Fibroblast of lung (primary cell): ENCODE data around the gene PRKAA1.

Experiments used
- CTCF ChIP-seq, 2 donors: IDR thresholded peaks in 1 of 2; conservative IDR thresholded peaks in 1 of 2; 1 replicate in 1 of 2; 2 replicates in 1 of 2; pipeline ENCODE4 v1.5.1; 2011 to 2012; ENCODE audit warnings: low read length in 2 of 2, control low read depth in 1 of 2, inconsistent platforms in 1 of 2, low read depth in 1 of 2, mild to moderate bottlenecking in 1 of 2
- EZH2 ChIP-seq: IDR thresholded peaks from 2 replicates; pipeline ENCODE4 v1.5.1; 2012; ENCODE audit warnings: low read length, control low read depth, mild to moderate bottlenecking; ENCODE audit errors: missing control alignments

DNA sequence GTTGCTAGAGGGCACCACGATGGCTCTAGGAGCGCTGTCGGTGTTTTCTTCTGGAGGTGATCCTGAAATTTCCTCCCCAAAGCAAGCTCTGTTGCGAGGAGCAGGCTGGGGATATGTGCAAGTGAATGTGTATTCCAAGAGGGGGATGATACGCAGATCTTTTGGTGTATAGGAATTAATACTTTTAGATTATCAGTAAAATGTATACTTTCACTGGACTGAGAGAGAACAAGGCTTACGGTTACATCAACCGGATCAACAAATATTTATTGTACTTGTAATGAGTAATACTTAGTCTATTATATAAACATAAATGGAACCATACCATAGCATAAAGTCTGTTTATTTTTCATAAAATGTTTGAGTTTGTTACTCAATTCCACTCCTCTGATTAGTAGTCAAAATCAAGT, 632 bp upstream of the PRKAA1 start:
- TF ChIP-seq CTCF (conservative IDR thresholded peaks at IDR 0.05 in 1 of 2, IDR thresholded peaks at IDR 0.05 in 1 of 2; ENCODE audit: low read depth in 1 of 2, low read length in 2 of 2) (peak in 1 of 2 donors; percentile 25), EZH2 (no peak)
